Spleen (tissue), 11 donors: Measurements from ENCODE around the gene KIF3B. TPM values are rescaled to one million over a fixed set of nuclear protein-coding genes. Genes with fewer than 3 reads are reported as not detected.

Source experiments
- DNase-seq: peaks from one replicate; pipeline ENCODE4 v3.0.0-alpha.2; 2020
- H3K27ac ChIP-seq, 8 donors: fragments of 200-600 bp; sonication (generic) in 7 of 8; 1 replicate in 4 of 8; 2 replicates in 4 of 8; pipeline versions ENCODE4 v1.5.0 to v1.8.0; 2016 to 2021; ENCODE audit warnings: inconsistent platforms in 4 of 8, mild to moderate bottlenecking in 4 of 8, moderate library complexity in 1 of 8
- H3K27me3 ChIP-seq, 7 donors: fragments of 200-600 bp; sonication (generic) in 6 of 7; replicated peaks in 1 of 7; 1 replicate in 4 of 7; 2 replicates in 3 of 7; pipeline versions ENCODE4 v1.5.0 to v1.8.0; 2016 to 2021; ENCODE audit warnings: inconsistent platforms in 3 of 7, mild to moderate bottlenecking in 1 of 7
- H3K36me3 ChIP-seq, 6 donors: fragments of 200-600 bp; sonication (generic) in 5 of 6; 1 replicate in 4 of 6; 2 replicates in 2 of 6; pipeline versions ENCODE4 v1.5.0 to v1.8.0; 2016 to 2021; ENCODE audit warnings: inconsistent platforms in 2 of 6
- H3K4me1 ChIP-seq, 6 donors: fragments of 200-600 bp; sonication (generic) in 5 of 6; 1 replicate in 3 of 6; 2 replicates in 3 of 6; pipeline versions ENCODE4 v1.5.0 to v1.8.0; 2016 to 2021; ENCODE audit warnings: inconsistent platforms in 3 of 6
- H3K4me3 ChIP-seq, 8 donors: fragments of 200-600 bp; sonication (generic) in 7 of 8; 1 replicate in 4 of 8; 2 replicates in 4 of 8; pipeline versions ENCODE4 v1.5.0 to v1.8.0; 2016 to 2021; ENCODE audit warnings: inconsistent platforms in 4 of 8, mild to moderate bottlenecking in 4 of 8, moderate library complexity in 2 of 8
- H3K9me3 ChIP-seq, 8 donors: fragments of 200-600 bp; sonication (generic) in 7 of 8; 1 replicate in 4 of 8; 2 replicates in 4 of 8; pipeline versions ENCODE4 v1.5.0 to v1.8.0; 2016 to 2021; ENCODE audit warnings: inconsistent platforms in 4 of 8
- POLR2A ChIP-seq, 3 donors: fragments of 450-650 bp; IDR thresholded peaks; one replicate each; pipeline ENCODE4 v1.5.1; 2017; ENCODE audit warnings: antibody characterized with exemption in 3 of 3, mild to moderate bottlenecking in 1 of 3
- POLR2AphosphoS5 ChIP-seq, 3 donors: sonication (generic); formaldehyde crosslinking; IDR thresholded peaks; one replicate each; pipeline ENCODE4 v1.5.1; 2017; ENCODE audit warnings: antibody characterized with exemption in 3 of 3
- WGBS, 5 donors: extraction: QIAGEN DNeasy Blood & Tissue Kit in 3 of 5; methylation state at CpG; one replicate each; pipeline versions ENCODE4 v1.1.5 to v1.1.7; 2013 to 2018; 5-methylcytosine and 5-hydroxymethylcytosine counted together
- intact Hi-C: fragments of 100-400 bp; cut with DNase I; formaldehyde crosslinking; loops from one replicate; pipeline ENCODE4 v1.15.0; 2023; ENCODE audit warnings: low total_unique reads
- polyA plus RNA-seq, 3 donors: library from polyadenylated mRNA; stranded (reverse); fragments of 200-250 nt; gene quantifications; one replicate each; pipeline ENCODE4 v1.2.1, GENCODE V29; 2013
- total RNA-seq, 7 donors: library from RNA; depleted of rRNA in 3 of 7; stranded (reverse); fragments of >200 nt in 3 of 7; fragmentation: NEBNext Ultra II Directional in 4 of 7; extraction: Animal tissue kit (Norgen Biotek cat#: 25700) in 4 of 7; gene quantifications; one replicate each; pipeline versions ENCODE4 v1.1.0 to v1.2.1, GENCODE V29; 2016 to 2021
- TF ChIP-seq, protein P1 (sequence below), 11 experiments: fragments of 200-600 bp in 7 of 11; fragments of 450-650 bp in 4 of 11; sonication (generic) in 4 of 11; IDR thresholded peaks in 8 of 11; conservative IDR thresholded peaks in 3 of 11; 1 replicate in 7 of 11; 2 replicates in 4 of 11; pipeline versions ENCODE4 v1.4.0 to v1.8.0; 2016 to 2021; ENCODE audit warnings: antibody characterized with exemption in 11 of 11, inconsistent platforms in 4 of 11, mild to moderate bottlenecking in 1 of 11
- donor health status: healthy with polysubstance abuse.
- donor health status: DM: no; HTN: no; CAD: no; lungs with moderate emphysema.
- donor health status: DM: no; HTN: no; CAD: no.
- donor health status: Bipolar disorder and iron deficiency.
- donor health status: healthy.
- donor health status: DM: no; HTN: no; CAD: no.
- donor health status: DM: yes; HTN: yes; CAD: no.

KIF3B gene
- total and polyA plus RNA-seq, 10 donors = 3.8 to 25.9 (median 20.0) TPM

DNA sequence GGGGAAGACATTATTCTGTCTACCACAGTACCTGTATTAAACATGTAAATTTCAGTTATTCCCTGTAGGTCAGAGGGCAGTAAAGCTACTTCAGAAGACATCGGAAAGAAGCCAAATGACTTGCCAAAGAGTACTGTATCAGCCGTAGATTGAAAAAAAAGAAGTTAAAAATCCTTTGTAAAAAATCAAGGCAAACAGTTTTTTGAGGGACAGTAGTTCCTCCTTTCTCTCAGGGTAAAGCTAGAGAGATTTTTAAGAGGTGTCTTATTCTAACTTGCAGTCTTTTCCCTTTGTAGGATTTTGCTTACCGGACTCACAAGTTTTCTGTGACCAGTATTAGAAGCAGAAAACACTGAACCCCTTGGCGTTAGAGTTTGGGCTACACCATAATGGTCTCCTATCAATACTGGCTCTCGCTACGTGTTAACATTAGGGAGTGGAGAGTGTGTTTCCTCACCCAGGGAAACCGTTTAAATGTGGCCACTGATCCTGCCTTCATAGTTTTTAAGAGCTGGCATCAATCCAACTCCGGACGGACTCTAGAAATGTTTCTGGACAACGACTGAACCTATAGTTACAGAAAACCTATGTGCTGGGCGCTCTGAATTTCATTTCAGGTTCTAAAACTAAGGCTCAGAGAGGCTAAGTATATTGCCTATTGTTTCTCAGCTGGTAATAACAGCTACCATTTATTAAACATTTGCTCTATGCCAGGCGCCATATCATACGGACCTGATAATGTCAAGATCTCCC, 79.3 kb downstream of the KIF3B start:
- Histone ChIP-seq H3K27me3 (no peaks in the 10 kb centered on the region), H3K4me1 (peaks cover 0 to 57% (median 37%) of the 10 kb centered on the region in 6 donors), H3K27ac (peak overlapping the region in 7 of 8 donors; percentile 93 to 99 (median 99)), H3K9me3 (no peaks in the 10 kb centered on the region), H3K36me3 (no peaks in the 10 kb centered on the region), H3K4me3 (peak overlapping the region in 6 of 8 donors; percentile 77 to 97 (median 92))
- TF ChIP-seq POLR2AphosphoS5 (IDR thresholded peaks at IDR 0.05) = no peak
- TF ChIP-seq, protein P1, sequence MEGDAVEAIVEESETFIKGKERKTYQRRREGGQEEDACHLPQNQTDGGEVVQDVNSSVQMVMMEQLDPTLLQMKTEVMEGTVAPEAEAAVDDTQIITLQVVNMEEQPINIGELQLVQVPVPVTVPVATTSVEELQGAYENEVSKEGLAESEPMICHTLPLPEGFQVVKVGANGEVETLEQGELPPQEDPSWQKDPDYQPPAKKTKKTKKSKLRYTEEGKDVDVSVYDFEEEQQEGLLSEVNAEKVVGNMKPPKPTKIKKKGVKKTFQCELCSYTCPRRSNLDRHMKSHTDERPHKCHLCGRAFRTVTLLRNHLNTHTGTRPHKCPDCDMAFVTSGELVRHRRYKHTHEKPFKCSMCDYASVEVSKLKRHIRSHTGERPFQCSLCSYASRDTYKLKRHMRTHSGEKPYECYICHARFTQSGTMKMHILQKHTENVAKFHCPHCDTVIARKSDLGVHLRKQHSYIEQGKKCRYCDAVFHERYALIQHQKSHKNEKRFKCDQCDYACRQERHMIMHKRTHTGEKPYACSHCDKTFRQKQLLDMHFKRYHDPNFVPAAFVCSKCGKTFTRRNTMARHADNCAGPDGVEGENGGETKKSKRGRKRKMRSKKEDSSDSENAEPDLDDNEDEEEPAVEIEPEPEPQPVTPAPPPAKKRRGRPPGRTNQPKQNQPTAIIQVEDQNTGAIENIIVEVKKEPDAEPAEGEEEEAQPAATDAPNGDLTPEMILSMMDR (IDR thresholded peaks at IDR 0.05 in 8 of 11, conservative IDR thresholded peaks at IDR 0.05 in 3 of 11) = no peak
- no peak for TF ChIP-seq POLR2A (IDR thresholded peaks at IDR 0.05)
- DNase-seq = no peak
- WGBS, 5 donors = 21 to 39% (median 27%) methylated on average over 13 of the region's 13 CpGs
- intact Hi-C loops = loop anchor here (5.0 kb wide), 1 partner anchor 74 kb away; no protein-coding TSS in a partner anchor

DNA sequence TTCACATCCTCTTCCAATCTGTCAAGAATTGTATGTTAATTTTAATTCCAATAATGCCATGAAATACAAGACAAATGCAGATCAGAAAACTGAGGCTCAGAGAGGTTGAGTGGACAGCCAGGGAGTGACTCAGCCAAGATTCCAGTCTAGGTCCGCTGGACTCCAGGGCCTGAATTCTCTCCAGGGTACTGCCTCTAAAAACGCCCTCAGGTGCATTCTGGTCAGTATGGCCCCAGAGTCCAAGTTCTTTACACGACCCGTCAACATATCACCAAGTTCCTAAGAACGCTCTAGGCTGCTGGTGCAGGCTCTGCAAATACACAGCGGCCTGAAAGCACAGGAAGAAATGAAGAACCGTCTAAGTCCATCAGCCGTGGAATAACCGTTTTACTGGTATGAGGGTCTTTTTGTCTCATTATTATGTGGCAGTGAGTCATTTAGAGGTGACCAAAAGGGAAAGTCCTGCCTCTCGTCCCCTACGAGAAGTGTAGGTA, 80.0 kb downstream of the KIF3B start:
- Histone ChIP-seq H3K4me3 (peak overlapping the region; percentile 54 to 97 (median 91)), H3K36me3 (no peaks in the 10 kb centered on the region), H3K4me1 (peaks cover under 1 to 63% (median 43%) of the 10 kb centered on the region in 6 donors), H3K27ac (peak overlapping the region; percentile 90 to 99 (median 98)), H3K9me3 (no peaks in the 10 kb centered on the region), H3K27me3 (no peaks in the 10 kb centered on the region)
- intact Hi-C loops = loop anchor here (5.0 kb wide), 1 partner anchor 75 kb away; no protein-coding TSS in a partner anchor
- DNase-seq = no peak
- TF ChIP-seq POLR2AphosphoS5 (IDR thresholded peaks at IDR 0.05) = no peak
- TF ChIP-seq POLR2A (IDR thresholded peaks at IDR 0.05) = no peak
- TF ChIP-seq, protein P1 (IDR thresholded peaks at IDR 0.05 in 8 of 11, conservative IDR thresholded peaks at IDR 0.05 in 3 of 11) = peak in 1 of 11 experiments; percentile 17
- WGBS, 5 donors = 1 to 4% (median 2%) methylated on average over 9 to 11 of the region's 11 CpGs

DNA sequence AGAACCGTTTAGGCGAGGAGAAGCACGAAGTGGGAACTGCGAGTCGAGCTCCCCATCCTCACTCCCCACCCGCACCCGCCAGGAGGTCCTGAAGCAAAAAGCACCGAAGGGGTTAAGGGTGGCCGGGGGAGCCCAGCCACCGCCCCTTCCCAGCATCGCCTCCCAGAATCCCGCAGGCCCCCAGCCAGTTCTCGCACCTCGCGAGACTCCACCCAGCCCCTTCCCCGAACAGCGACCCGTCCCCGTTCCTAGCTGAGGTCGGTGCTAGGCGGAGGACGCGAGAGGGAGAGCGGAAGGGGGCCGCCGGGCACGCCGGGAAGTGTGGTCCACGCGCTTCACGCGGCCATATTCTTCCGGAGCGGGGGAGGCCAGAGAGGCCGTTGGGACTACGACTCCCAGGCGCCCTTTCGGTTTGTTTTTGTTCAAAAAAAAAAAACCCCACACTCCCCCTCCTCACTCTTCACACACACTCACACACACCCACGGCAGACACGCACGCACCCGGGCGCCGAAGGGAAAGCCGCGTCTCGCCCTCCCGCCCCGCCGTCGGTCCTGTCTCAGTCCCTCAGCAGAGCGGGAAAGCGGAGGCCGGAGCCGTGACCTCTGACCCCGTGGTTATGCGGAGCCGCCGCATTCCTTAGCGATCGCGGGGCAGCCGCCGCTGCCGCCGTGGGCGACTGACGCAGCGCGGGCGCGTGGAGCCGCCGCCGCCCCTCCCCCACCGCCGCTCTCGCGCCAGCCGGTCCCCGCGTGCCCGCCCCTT, 80.6 kb downstream of the KIF3B start, which contains the start of gene ASXL1:
Gene ASXL1, plus strand, starts transcription at position 463 of the 763 bp plus-strand sequence. CDS start 445 bp downstream, outside the sequence.
- intact Hi-C loops = loop anchor here (5.0 kb wide), 1 partner anchor 76 kb away; no protein-coding TSS in a partner anchor
- H3K36me3 ChIP-seq = no peaks in the 10 kb centered on the region
- peak within 1 kb of the TSS; percentile 82 to 97 (median 91) for H3K4me3 ChIP-seq
- TF ChIP-seq POLR2A (IDR thresholded peaks at IDR 0.05) = peak in 2 of 3 donors; percentile 31 to 58
- TF ChIP-seq, protein P1 (IDR thresholded peaks at IDR 0.05 in 8 of 11, conservative IDR thresholded peaks at IDR 0.05 in 3 of 11) = peak in 6 of 11 experiments; percentile 8 to 45 (median 31)
- TF ChIP-seq POLR2AphosphoS5 (IDR thresholded peaks at IDR 0.05) = peak; percentile 91 to 96 (median 93)
- peaks cover 7 to 69% (median 50%) of the 10 kb centered on the region in 6 donors for H3K4me1 ChIP-seq
- no peaks in the 10 kb centered on the region for H3K27me3 ChIP-seq
- H3K27ac ChIP-seq = peak within 1 kb of the TSS; percentile 90 to 99 (median 98)
- DNase-seq = peak; percentile 99
- H3K9me3 ChIP-seq = no peaks in the 10 kb centered on the region
- 0% methylated on average over 30 to 83 of the region's 83 CpGs for WGBS, 5 donors
